ENCODE results near the gene PAXX.

- TF ChIP-seq, protein P1, sequence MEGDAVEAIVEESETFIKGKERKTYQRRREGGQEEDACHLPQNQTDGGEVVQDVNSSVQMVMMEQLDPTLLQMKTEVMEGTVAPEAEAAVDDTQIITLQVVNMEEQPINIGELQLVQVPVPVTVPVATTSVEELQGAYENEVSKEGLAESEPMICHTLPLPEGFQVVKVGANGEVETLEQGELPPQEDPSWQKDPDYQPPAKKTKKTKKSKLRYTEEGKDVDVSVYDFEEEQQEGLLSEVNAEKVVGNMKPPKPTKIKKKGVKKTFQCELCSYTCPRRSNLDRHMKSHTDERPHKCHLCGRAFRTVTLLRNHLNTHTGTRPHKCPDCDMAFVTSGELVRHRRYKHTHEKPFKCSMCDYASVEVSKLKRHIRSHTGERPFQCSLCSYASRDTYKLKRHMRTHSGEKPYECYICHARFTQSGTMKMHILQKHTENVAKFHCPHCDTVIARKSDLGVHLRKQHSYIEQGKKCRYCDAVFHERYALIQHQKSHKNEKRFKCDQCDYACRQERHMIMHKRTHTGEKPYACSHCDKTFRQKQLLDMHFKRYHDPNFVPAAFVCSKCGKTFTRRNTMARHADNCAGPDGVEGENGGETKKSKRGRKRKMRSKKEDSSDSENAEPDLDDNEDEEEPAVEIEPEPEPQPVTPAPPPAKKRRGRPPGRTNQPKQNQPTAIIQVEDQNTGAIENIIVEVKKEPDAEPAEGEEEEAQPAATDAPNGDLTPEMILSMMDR (IDR thresholded peaks at IDR 0.05 in 2 of 3, conservative IDR thresholded peaks at IDR 0.05 in 1 of 3; ENCODE audit: borderline replicate concordance in 1 of 3, insufficient read depth in 1 of 3, low read depth in 2 of 3, low read length in 2 of 3): no peak
- no peak for TF ChIP-seq EZH2phosphoT487 (IDR thresholded peaks at IDR 0.05; ENCODE audit: borderline replicate concordance)
- no peak for TF ChIP-seq SIN3A (IDR thresholded peaks at IDR 0.05; ENCODE audit: low read depth)
- TF ChIP-seq, protein P2, sequence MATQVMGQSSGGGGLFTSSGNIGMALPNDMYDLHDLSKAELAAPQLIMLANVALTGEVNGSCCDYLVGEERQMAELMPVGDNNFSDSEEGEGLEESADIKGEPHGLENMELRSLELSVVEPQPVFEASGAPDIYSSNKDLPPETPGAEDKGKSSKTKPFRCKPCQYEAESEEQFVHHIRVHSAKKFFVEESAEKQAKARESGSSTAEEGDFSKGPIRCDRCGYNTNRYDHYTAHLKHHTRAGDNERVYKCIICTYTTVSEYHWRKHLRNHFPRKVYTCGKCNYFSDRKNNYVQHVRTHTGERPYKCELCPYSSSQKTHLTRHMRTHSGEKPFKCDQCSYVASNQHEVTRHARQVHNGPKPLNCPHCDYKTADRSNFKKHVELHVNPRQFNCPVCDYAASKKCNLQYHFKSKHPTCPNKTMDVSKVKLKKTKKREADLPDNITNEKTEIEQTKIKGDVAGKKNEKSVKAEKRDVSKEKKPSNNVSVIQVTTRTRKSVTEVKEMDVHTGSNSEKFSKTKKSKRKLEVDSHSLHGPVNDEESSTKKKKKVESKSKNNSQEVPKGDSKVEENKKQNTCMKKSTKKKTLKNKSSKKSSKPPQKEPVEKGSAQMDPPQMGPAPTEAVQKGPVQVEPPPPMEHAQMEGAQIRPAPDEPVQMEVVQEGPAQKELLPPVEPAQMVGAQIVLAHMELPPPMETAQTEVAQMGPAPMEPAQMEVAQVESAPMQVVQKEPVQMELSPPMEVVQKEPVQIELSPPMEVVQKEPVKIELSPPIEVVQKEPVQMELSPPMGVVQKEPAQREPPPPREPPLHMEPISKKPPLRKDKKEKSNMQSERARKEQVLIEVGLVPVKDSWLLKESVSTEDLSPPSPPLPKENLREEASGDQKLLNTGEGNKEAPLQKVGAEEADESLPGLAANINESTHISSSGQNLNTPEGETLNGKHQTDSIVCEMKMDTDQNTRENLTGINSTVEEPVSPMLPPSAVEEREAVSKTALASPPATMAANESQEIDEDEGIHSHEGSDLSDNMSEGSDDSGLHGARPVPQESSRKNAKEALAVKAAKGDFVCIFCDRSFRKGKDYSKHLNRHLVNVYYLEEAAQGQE (IDR thresholded peaks at IDR 0.05; ENCODE audit: low read depth): no peak
- no peak for TF ChIP-seq POLR2A (IDR thresholded peaks at IDR 0.05; ENCODE audit: borderline replicate concordance, extremely low read depth, insufficient read depth, insufficient read length)
- no peak for TF ChIP-seq EGR1 (IDR thresholded peaks at IDR 0.05; ENCODE audit: low read depth)
- no peak for TF ChIP-seq CBX3 (IDR thresholded peaks at IDR 0.05; ENCODE audit: low read depth)
- no peak for TF ChIP-seq MAX (IDR thresholded peaks at IDR 0.05)
Measured at GRCh38 chr9:136962701-136963248, 29.4 kb upstream of the PAXX start.

Data from HCT116 (cell line).